ENCODE data around the gene RETREG2.
A peak's percentile ranks its signal among the peaks of the same experiment; 100 is the strongest.
"Not testable (repeated sequence)": the region's sequence is repeated elsewhere in the genome, so short reads cannot be mapped to it uniquely, and the experiment has no call there.

Gene RETREG2

GRCh38 chr2:219198974-219199373 is 20.9 kb downstream of the RETREG2 start:
- DNase-seq = no peak

- no peak for DNase-seq
These were observed 21.6 kb downstream of the RETREG2 start for GRCh38 chr2:219199470-219200211.

GRCh38 chr2:219200502-219201326 is 22.6 kb downstream of the RETREG2 start:
- DNase-seq = peak; percentile 17

GRCh38 chr2:219201331-219201730 is 23.3 kb downstream of the RETREG2 start:
- DNase-seq = not testable (repeated sequence)

GRCh38 chr2:219204425-219205164 is 26.5 kb downstream of the RETREG2 start:
- no peak for DNase-seq

- no peak for DNase-seq
These were observed 27.1 kb downstream of the RETREG2 start for GRCh38 chr2:219205165-219205538.

GRCh38 chr2:219205981-219206327 is 27.9 kb downstream of the RETREG2 start:
- DNase-seq = no peak

- peak; percentile 96 for DNase-seq
These were observed 28.5 kb downstream of the RETREG2 start, which contains the start of gene ZFAND2B for GRCh38 chr2:219206328-219207133. TSS of gene ZFAND2B (plus strand) at chr2:219206782. CDS start at chr2:219206988, 206 bp downstream.

GRCh38 chr2:219207134-219207883 is 29.2 kb downstream of the RETREG2 start:
- DNase-seq = no peak

GRCh38 chr2:219207884-219208740 is 30.0 kb downstream of the RETREG2 start:
- DNase-seq = no peak

GRCh38 chr2:219209236-219210195 is 31.4 kb downstream of the RETREG2 start:
- DNase-seq = peak; percentile 10

GRCh38 chr2:219210196-219210885 is 32.3 kb downstream of the RETREG2 start:
- no peak for DNase-seq

- no peak for DNase-seq
These were observed 32.8 kb downstream of the RETREG2 start for GRCh38 chr2:219210886-219211362.

GRCh38 chr2:219213026-219213415 is 34.9 kb downstream of the RETREG2 start:
- DNase-seq = no peak

GRCh38 chr2:219213486-219214071 is 35.5 kb downstream of the RETREG2 start:
- DNase-seq = no peak

- no peak for DNase-seq
These were observed 36.1 kb downstream of the RETREG2 start for GRCh38 chr2:219214141-219214540.

- no peak for DNase-seq
These were observed 36.7 kb downstream of the RETREG2 start for GRCh38 chr2:219214786-219215185.

- peak; percentile 20 for DNase-seq
These were observed 37.9 kb downstream of the RETREG2 start for GRCh38 chr2:219215871-219216534.

Data from activated CD4-positive, alpha-beta T cell treated with anti-CD3 and anti-CD28 coated beads, Interleukin-10, Interleukin-2, amounts not matched to agents 100 ng/mL and 50 ng/mL, durations not matched to agents 16 hours and 8 hours (primary cell).